H9 (cell line): ENCODE data around the gene CALR3. TPM values are rescaled to one million over a fixed set of nuclear protein-coding genes. Genes with fewer than 3 reads are reported as not detected.

Experiments
- DNase-seq: peaks from one replicate; pipeline ENCODE4 v3.0.0-alpha.2; 2017
- H2AFZ ChIP-seq: one replicate; pipeline ENCODE4 v1.6.1; 2013; ENCODE audit warnings: mild to moderate bottlenecking, low read length, control low read depth, moderate library complexity
- H2AK5ac ChIP-seq: 2 replicates; pipeline ENCODE4 v1.6.1; 2013; ENCODE audit warnings: low read length, control low read depth, mixed read lengths; ENCODE audit not compliant: insufficient read length
- H2BK120ac ChIP-seq: one replicate; pipeline ENCODE4 v1.6.1; 2013; ENCODE audit warnings: low read depth, mild to moderate bottlenecking, low read length, control low read depth, inconsistent platforms; ENCODE audit not compliant: poor library complexity, severe bottlenecking
- H2BK12ac ChIP-seq: 2 replicates; pipeline ENCODE4 v1.6.1; 2013; ENCODE audit warnings: low read length, control low read depth, mixed read lengths, low read depth; ENCODE audit not compliant: insufficient read length
- H2BK15ac ChIP-seq: 2 replicates; pipeline ENCODE4 v1.6.1; 2013; ENCODE audit warnings: low read depth, low read length, control low read depth
- H2BK20ac ChIP-seq: one replicate; pipeline ENCODE4 v1.6.1; 2013; ENCODE audit warnings: low read depth, mild to moderate bottlenecking, low read length, control low read depth, inconsistent platforms; ENCODE audit not compliant: poor library complexity, severe bottlenecking
- H2BK5ac ChIP-seq: 2 replicates; pipeline ENCODE4 v1.6.1; 2013; ENCODE audit warnings: low read length, control low read depth, mixed read lengths; ENCODE audit not compliant: insufficient read length
- H3K14ac ChIP-seq: 2 replicates; pipeline ENCODE4 v1.6.1; 2013; ENCODE audit warnings: low read length, control low read depth; ENCODE audit not compliant: insufficient read depth
- H3K18ac ChIP-seq: 2 replicates; pipeline ENCODE4 v1.6.1; 2013; ENCODE audit warnings: low read depth, mild to moderate bottlenecking, mixed read lengths, low read length, control low read depth; ENCODE audit not compliant: insufficient read length
- H3K23ac ChIP-seq: 2 replicates; pipeline ENCODE4 v1.6.1; 2013; ENCODE audit warnings: low read length, control low read depth, mixed read lengths, low read depth; ENCODE audit not compliant: insufficient read length
- H3K23me2 ChIP-seq: 2 replicates; pipeline ENCODE4 v1.6.1; 2013; ENCODE audit warnings: low read depth, mild to moderate bottlenecking, mixed read lengths, low read length, control low read depth; ENCODE audit not compliant: insufficient read length, poor library complexity, severe bottlenecking
- H3K27ac ChIP-seq: 2 replicates; pipeline ENCODE4 v1.5.1; 2013; ENCODE audit warnings: low read length, control low read depth, mixed read lengths, low read depth; ENCODE audit not compliant: insufficient read length
- H3K27me3 ChIP-seq: 2 replicates; pipeline ENCODE4 v1.6.1; 2013; ENCODE audit warnings: low read length, control low read depth, inconsistent platforms; ENCODE audit not compliant: insufficient read depth
- H3K4ac ChIP-seq: 2 replicates; pipeline ENCODE4 v1.6.1; 2013; ENCODE audit warnings: low read depth, mild to moderate bottlenecking, control low read depth, inconsistent platforms, low read length, moderate library complexity
- H3K4me1 ChIP-seq: 2 replicates; pipeline ENCODE4 v1.6.1; 2013; ENCODE audit warnings: low read length, control low read depth, inconsistent platforms; ENCODE audit not compliant: insufficient read depth
- H3K4me2 ChIP-seq: 2 replicates; pipeline ENCODE4 v1.6.1; 2013; ENCODE audit warnings: low read length, control low read depth, mixed read lengths; ENCODE audit not compliant: insufficient read length, insufficient read depth
- H3K56ac ChIP-seq: 2 replicates; pipeline ENCODE4 v1.6.1; 2013; ENCODE audit warnings: low read depth, mild to moderate bottlenecking, mixed read lengths, low read length, control low read depth; ENCODE audit not compliant: insufficient read length
- H3K79me1 ChIP-seq: 2 replicates; pipeline ENCODE4 v1.6.1; 2013; ENCODE audit warnings: low read depth, mild to moderate bottlenecking, moderate library complexity, low read length, control low read depth, inconsistent platforms; ENCODE audit not compliant: insufficient read depth, poor library complexity, severe bottlenecking
- H3K79me2 ChIP-seq: 2 replicates; pipeline ENCODE4 v1.6.1; 2013; ENCODE audit warnings: low read length, control low read depth, inconsistent platforms; ENCODE audit not compliant: insufficient read depth
- H3K9ac ChIP-seq: 2 replicates; pipeline ENCODE4 v1.6.1; 2013; ENCODE audit warnings: low read length, control low read depth, mixed read lengths; ENCODE audit not compliant: insufficient read length; ENCODE audit errors: extremely low read depth
- H3K9me3 ChIP-seq: one replicate; pipeline ENCODE4 v1.6.1; 2013; ENCODE audit warnings: low read depth, low read length, inconsistent platforms; ENCODE audit not compliant: control insufficient read depth
- H3T11ph ChIP-seq: one replicate; pipeline ENCODE4 v1.6.1; 2013; ENCODE audit warnings: mild to moderate bottlenecking, low read length, control low read depth, inconsistent platforms
- H4K20me1 ChIP-seq: one replicate; pipeline ENCODE4 v1.6.1; 2013; ENCODE audit not compliant: control insufficient read depth, insufficient read length, insufficient read depth
- H4K5ac ChIP-seq: 2 replicates; pipeline ENCODE4 v1.6.1; 2013; ENCODE audit warnings: low read depth, mild to moderate bottlenecking, mixed read lengths, low read length, control low read depth; ENCODE audit not compliant: insufficient read length
- H4K8ac ChIP-seq: replicated peaks from 2 replicates; pipeline ENCODE4 v1.6.1; 2013; ENCODE audit warnings: low read length, control low read depth, mixed read lengths, low read depth; ENCODE audit not compliant: insufficient read length
- H4K91ac ChIP-seq: 2 replicates; pipeline ENCODE4 v1.6.1; 2013; ENCODE audit warnings: low read depth, mild to moderate bottlenecking, moderate library complexity, mixed read lengths, low read length, control low read depth; ENCODE audit not compliant: insufficient read length
- H3K27ac Mint-ChIP-seq, 3 experiments: 2 replicates in 2 of 3; 3 replicates in 1 of 3; pipeline ENCODE4 v1.8.0; 2020 to 2021; ENCODE audit warnings: mixed read lengths in 3 of 3, mild to moderate bottlenecking in 1 of 3, moderate library complexity in 1 of 3
- H3K27me3 Mint-ChIP-seq: 2 replicates; pipeline ENCODE4 v1.8.0; 2021; ENCODE audit warnings: low read depth, mild to moderate bottlenecking, moderate library complexity, mixed read lengths
- H3K36me3 Mint-ChIP-seq, 3 experiments: 2 replicates in 2 of 3; 3 replicates in 1 of 3; pipeline ENCODE4 v1.8.0; 2020 to 2021; ENCODE audit warnings: low read depth in 3 of 3, mixed read lengths in 3 of 3; ENCODE audit not compliant: insufficient read depth in 1 of 3
- H3K4me1 Mint-ChIP-seq, 2 experiments: 2 replicates each; pipeline ENCODE4 v1.8.0; 2020; ENCODE audit warnings: mixed read lengths in 2 of 2
- H3K4me3 Mint-ChIP-seq, 2 experiments: 2 replicates in 1 of 2; 3 replicates in 1 of 2; pipeline ENCODE4 v1.8.0; 2020 to 2021; ENCODE audit warnings: mild to moderate bottlenecking in 2 of 2, mixed read lengths in 2 of 2, moderate library complexity in 1 of 2
- H3K9me3 Mint-ChIP-seq, 2 experiments: 2 replicates in 1 of 2; 3 replicates in 1 of 2; pipeline ENCODE4 v1.8.0; 2020; ENCODE audit warnings: mild to moderate bottlenecking in 2 of 2, mixed read lengths in 2 of 2, moderate library complexity in 1 of 2
- CTCF ChIP-seq: fragments of 200-600 bp; sonication (generic); conservative IDR thresholded peaks from 3 replicates; pipeline ENCODE4 v1.8.0; 2021; ENCODE audit warnings: antibody characterized with exemption, mild to moderate bottlenecking
- WGBS: extraction: QIAGEN DNeasy Blood & Tissue Kit; methylation state at CpG from one replicate; pipeline ENCODE4 v1.1.7; 2013; ENCODE audit warnings: missing lambda C conversion rate, low lambda C conversion rate, mixed read lengths; ENCODE audit not compliant: insufficient read length; ENCODE audit errors: extremely low coverage; 5-methylcytosine and 5-hydroxymethylcytosine counted together
- total RNA-seq: library from RNA; stranded (reverse); gene quantifications from 2 replicates; pipeline ENCODE4 v1.2.1, GENCODE V29; 2021

Gene CALR3
- total RNA-seq, 1 experiment from 2014 or later, result 0.44 TPM

GRCh38 chr19:16455489-16455888 lies 40.5 kb downstream of the CALR3 start:
- no peaks in the 10 kb centered on the region for H3K9me3 Mint-ChIP-seq
- no peaks in the 10 kb centered on the region for H3K27me3 Mint-ChIP-seq
- no peak overlapping the region for H3K4me3 Mint-ChIP-seq
- WGBS, result no CpG with 5 or more reads among the region's 5 CpGs
- Histone ChIP-seq H2BK5ac (no peak overlapping the region), H3K27ac (no peak overlapping the region), H3K23ac (no peak overlapping the region), H2BK12ac (no peak overlapping the region), H2AFZ (no peak overlapping the region), H3K23me2 (no peaks in the 10 kb centered on the region), H3K14ac (no peak overlapping the region), H2AK5ac (no peak overlapping the region), H3K9me3 (no peaks in the 10 kb centered on the region), H4K20me1 (peaks cover 2% of the 10 kb centered on the region), H3K18ac (no peak overlapping the region), H3K79me1 (peaks cover 4% of the 10 kb centered on the region), H3K4me2 (no peak overlapping the region), H3K79me2 (peaks cover 33% of the 10 kb centered on the region; the same call in 1 of the 2 replicates), H3K4me1 (peaks cover 12% of the 10 kb centered on the region; the same call in 1 of the 2 replicates), H3K4ac (no peak overlapping the region), H4K91ac (no peak overlapping the region), H3T11ph (no peak overlapping the region), H2BK15ac (no peak overlapping the region), H3K27me3 (no peaks in the 10 kb centered on the region), H2BK20ac (no peak overlapping the region), H3K56ac (no peak overlapping the region), H4K8ac (no peak overlapping the region), H4K5ac (no peak overlapping the region), H3K9ac (no peak overlapping the region), H2BK120ac (no peak overlapping the region)
- no peak for DNase-seq
- no peak for TF ChIP-seq CTCF
- peaks cover 0 to 5% (median 0%) of the 10 kb centered on the region in 3 experiments; a peak in 2 of 7 replicates for H3K36me3 Mint-ChIP-seq
- H3K4me1 Mint-ChIP-seq, result peaks cover 42 to 47% of the 10 kb centered on the region in 2 experiments
- H3K27ac Mint-ChIP-seq, result peak overlapping the region in 2 of 3 experiments; percentile 52 to 77; a peak in 2 of 7 replicates
